Caco-2 (cell line): ENCODE measurements around the gene SPG11. TPM values are rescaled to one million over a fixed set of nuclear protein-coding genes. Genes with fewer than 3 reads are reported as not detected.

Experiments
- BruUV-seq: library from RNA; stranded (reverse); fragments of 400-500 nt; replicated peaks from 2 replicates; lab custom pipeline; 2021; lab: Mats Ljungman, UMichigan
- CTCF ChIA-PET: fragments of 300-600 bp; sonication (Branson Sonifier 250); formaldehyde crosslinking; loops from one replicate; lab custom pipeline; 2022; ENCODE audit warnings: antibody characterized with exemption; lab: Charles Lee
- POLR2A ChIA-PET: fragments of 300-600 bp; sonication (Branson Sonifier 250); formaldehyde crosslinking; loops from one replicate; lab custom pipeline; 2022; ENCODE audit warnings: antibody characterized with exemption; lab: Charles Lee
- DNase-seq, 2 experiments: peaks; one replicate each; pipeline versions ENCODE4 v3.0.0 to v3.0.0-alpha.2; 2020 to 2022
- H3K27me3 ChIP-seq: replicated peaks from 2 replicates; pipeline ENCODE4 v1.6.0; 2011; ENCODE audit warnings: low read length; ENCODE audit not compliant: control insufficient read depth, insufficient read depth
- H3K36me3 ChIP-seq: 2 replicates; pipeline ENCODE4 v1.5.1; 2011; ENCODE audit warnings: low read length; ENCODE audit not compliant: control insufficient read depth, insufficient read depth
- H3K4me1 ChIP-seq: fragments of 250-450 bp; sonication (Bioruptor Pico); 2 replicates; pipeline ENCODE4 v1.5.1; 2020; ENCODE audit warnings: mild to moderate bottlenecking
- H3K4me3 ChIP-seq: 2 replicates; pipeline ENCODE4 v1.5.1; 2011; ENCODE audit warnings: low read depth, mild to moderate bottlenecking, control low read depth, low read length
- H3K9me3 ChIP-seq: fragments of 250-450 bp; sonication (Bioruptor Pico); 2 replicates; pipeline ENCODE4 v1.5.1; 2020; ENCODE audit warnings: mild to moderate bottlenecking, moderate library complexity
- H3K27ac Mint-ChIP-seq: one replicate; pipeline ENCODE4 v1.8.0; 2022; ENCODE audit warnings: mixed read lengths; ENCODE audit not compliant: unreplicated experiment
- H3K27me3 Mint-ChIP-seq: one replicate; pipeline ENCODE4 v1.8.0; 2022; ENCODE audit warnings: mixed read lengths; ENCODE audit not compliant: insufficient read depth, unreplicated experiment
- H3K36me3 Mint-ChIP-seq: one replicate; pipeline ENCODE4 v1.8.0; 2022; ENCODE audit warnings: mild to moderate bottlenecking, mixed read lengths; ENCODE audit not compliant: insufficient read depth, unreplicated experiment
- H3K4me1 Mint-ChIP-seq: one replicate; pipeline ENCODE4 v1.8.0; 2022; ENCODE audit warnings: low read depth, mixed read lengths; ENCODE audit not compliant: unreplicated experiment
- H3K4me3 Mint-ChIP-seq: one replicate; pipeline ENCODE4 v1.8.0; 2022; ENCODE audit warnings: mild to moderate bottlenecking, moderate library complexity, mixed read lengths; ENCODE audit not compliant: unreplicated experiment
- H3K9me3 Mint-ChIP-seq: one replicate; pipeline ENCODE4 v1.8.0; 2022; ENCODE audit warnings: mixed read lengths; ENCODE audit not compliant: unreplicated experiment
- intact Hi-C: fragments of 100-400 bp; cut with micrococcal nuclease; formaldehyde crosslinking; loops from one replicate; pipeline ENCODE4 v1.10.0; 2022; ENCODE audit not compliant: unreplicated experiment
- total RNA-seq: library from RNA; stranded (reverse); gene quantifications from 2 replicates; pipeline ENCODE4 v1.2.3, GENCODE V29; 2022
- TF ChIP-seq, protein P1 (sequence below), 2 experiments: fragments of 200-600 bp in 1 of 2; IDR thresholded peaks; 1 replicate in 1 of 2; 2 replicates in 1 of 2; pipeline versions ENCODE4 v1.5.1 to v1.8.0; 2011 to 2022; ENCODE audit warnings: antibody characterized with exemption in 1 of 2, control low read depth in 1 of 2, inconsistent platforms in 1 of 2, low read depth in 1 of 2, low read length in 1 of 2, mild to moderate bottlenecking in 1 of 2, moderate library complexity in 1 of 2; ENCODE audit not compliant: insufficient read depth in 1 of 2, severe bottlenecking in 1 of 2, unreplicated experiment in 1 of 2

The SPG11 gene
- total RNA-seq, 1 experiment from 2014 or later: 43.3 TPM

DNA sequence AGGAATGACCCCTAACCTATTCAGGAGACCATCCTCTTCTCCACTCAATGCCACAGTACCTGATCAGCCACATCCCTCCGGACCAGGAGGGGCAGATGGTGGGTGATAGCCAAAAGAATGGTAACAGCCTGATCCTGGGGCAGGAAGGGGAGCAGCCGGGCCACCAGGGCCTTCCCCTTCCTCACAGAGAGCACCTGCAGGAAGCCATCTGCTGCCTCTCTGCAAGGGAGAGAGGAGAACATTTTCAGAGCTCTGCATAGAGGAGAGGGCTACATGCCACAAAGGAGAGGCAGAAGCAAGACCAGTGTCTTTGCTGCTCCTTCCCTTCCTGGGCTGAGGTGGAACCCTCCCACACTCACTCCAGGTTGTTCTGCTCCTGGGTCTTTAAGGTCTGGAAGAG lies 5.5 kb upstream of the SPG11 start:
- Mint-ChIP-seq H3K4me1 (peaks cover 16% of the 10 kb centered on the region), H3K4me3 (no peak overlapping the region), H3K36me3 (no peaks in the 10 kb centered on the region), H3K27me3 (no peaks in the 10 kb centered on the region), H3K27ac (no peak overlapping the region), H3K9me3 (no peaks in the 10 kb centered on the region)
- intact Hi-C loops: no loop called here
- CTCF ChIA-PET: no interaction called here
- peaks cover 15% of the 10 kb centered on the region for H3K4me1 ChIP-seq
- BruUV-seq: no TSS peak
- TF ChIP-seq, protein P1, sequence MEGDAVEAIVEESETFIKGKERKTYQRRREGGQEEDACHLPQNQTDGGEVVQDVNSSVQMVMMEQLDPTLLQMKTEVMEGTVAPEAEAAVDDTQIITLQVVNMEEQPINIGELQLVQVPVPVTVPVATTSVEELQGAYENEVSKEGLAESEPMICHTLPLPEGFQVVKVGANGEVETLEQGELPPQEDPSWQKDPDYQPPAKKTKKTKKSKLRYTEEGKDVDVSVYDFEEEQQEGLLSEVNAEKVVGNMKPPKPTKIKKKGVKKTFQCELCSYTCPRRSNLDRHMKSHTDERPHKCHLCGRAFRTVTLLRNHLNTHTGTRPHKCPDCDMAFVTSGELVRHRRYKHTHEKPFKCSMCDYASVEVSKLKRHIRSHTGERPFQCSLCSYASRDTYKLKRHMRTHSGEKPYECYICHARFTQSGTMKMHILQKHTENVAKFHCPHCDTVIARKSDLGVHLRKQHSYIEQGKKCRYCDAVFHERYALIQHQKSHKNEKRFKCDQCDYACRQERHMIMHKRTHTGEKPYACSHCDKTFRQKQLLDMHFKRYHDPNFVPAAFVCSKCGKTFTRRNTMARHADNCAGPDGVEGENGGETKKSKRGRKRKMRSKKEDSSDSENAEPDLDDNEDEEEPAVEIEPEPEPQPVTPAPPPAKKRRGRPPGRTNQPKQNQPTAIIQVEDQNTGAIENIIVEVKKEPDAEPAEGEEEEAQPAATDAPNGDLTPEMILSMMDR (IDR thresholded peaks at IDR 0.05; ENCODE audit: insufficient read depth in 1 of 2, low read depth in 1 of 2, low read length in 1 of 2, severe bottlenecking in 1 of 2, unreplicated experiment in 1 of 2): no peak
- no peak overlapping the region for H3K4me3 ChIP-seq
- no peaks in the 10 kb centered on the region for H3K36me3 ChIP-seq
- DNase-seq: no peak
- H3K27me3 ChIP-seq: no peaks in the 10 kb centered on the region
- POLR2A ChIA-PET: no interaction called here
- no peaks in the 10 kb centered on the region for H3K9me3 ChIP-seq

DNA sequence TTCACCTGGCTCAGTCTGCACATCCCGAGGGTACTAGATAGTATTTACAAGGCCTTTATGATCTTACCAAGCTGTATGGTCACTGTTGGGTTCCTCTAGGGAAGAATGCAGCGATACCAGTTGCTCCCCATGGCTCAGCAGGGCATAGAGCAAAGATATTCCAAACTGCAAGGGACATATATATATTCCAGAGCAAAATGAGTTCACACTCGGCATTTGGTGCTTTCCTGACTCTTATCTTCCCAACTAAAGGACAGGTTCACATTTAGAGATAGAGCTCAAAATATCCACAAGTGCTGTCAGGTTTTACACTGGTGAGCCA lies 3.5 kb upstream of the SPG11 start:
- no peaks in the 10 kb centered on the region for H3K27me3 Mint-ChIP-seq
- H3K4me3 ChIP-seq: no peak overlapping the region

DNA sequence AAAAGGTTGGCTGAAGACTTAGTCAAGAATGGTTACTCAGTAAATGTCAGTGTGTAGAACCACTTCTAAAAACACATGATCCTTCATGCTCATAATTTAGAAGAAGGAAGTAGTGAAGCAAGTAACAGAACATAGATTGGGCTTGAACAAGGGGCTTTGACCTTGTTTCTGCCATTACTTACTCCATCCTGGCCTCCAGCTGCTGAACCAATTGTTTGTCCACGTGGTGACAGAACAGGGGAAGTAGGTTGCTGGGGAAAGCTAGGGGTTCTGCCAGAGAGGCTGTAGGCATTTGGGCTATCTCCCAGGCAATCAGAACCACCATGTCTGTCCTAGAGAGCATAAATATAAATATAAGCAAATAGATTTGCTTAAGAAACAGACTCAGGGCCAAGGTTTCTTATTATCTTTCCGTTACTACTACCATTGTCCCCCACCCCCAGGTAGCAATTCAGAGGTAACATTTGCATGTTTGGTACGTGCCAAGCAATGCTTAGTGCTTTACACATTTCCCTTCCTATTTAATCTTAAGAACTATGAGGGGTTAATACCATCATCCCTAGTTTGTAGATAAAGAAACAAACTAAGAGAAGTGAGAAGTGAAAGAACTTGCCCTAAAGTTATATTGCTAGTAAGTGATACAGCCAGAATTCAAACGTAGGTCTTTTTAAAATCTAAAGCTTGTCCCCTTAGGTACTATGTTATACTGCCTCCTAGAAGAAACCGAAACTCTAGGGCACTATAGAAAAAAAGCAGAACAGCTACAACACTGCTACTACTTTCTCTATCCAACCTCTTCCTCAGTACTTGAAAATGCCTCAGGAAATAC lies 3.0 kb upstream of the SPG11 start:
- Mint-ChIP-seq H3K4me3 (no peak overlapping the region), H3K4me1 (peaks cover 16% of the 10 kb centered on the region), H3K27ac (no peak overlapping the region), H3K9me3 (no peaks in the 10 kb centered on the region), H3K27me3 (no peaks in the 10 kb centered on the region), H3K36me3 (no peaks in the 10 kb centered on the region)
- Histone ChIP-seq H3K36me3 (no peaks in the 10 kb centered on the region), H3K4me3 (no peak overlapping the region), H3K4me1 (peaks cover 18% of the 10 kb centered on the region), H3K27me3 (no peaks in the 10 kb centered on the region), H3K9me3 (no peaks in the 10 kb centered on the region)
- no TSS peak for BruUV-seq
- TF ChIP-seq, protein P1 (IDR thresholded peaks at IDR 0.05; ENCODE audit: insufficient read depth in 1 of 2, low read depth in 1 of 2, low read length in 1 of 2, severe bottlenecking in 1 of 2, unreplicated experiment in 1 of 2): no peak
- CTCF ChIA-PET: no interaction called here
- intact Hi-C loops: no loop called here
- POLR2A ChIA-PET: interaction anchor here (1.0 kb wide), 1 partner anchor 45 kb away, joined by 6 read pairs; the partner anchor contains the start of genes B2M and PATL2
- DNase-seq: no peak

More for the DNA sequence above, 3.5 kb upstream of the SPG11 start:
- intact Hi-C loops: no loop called here
- no peak for DNase-seq
- H3K9me3 Mint-ChIP-seq: no peaks in the 10 kb centered on the region
- TF ChIP-seq, protein P1 (IDR thresholded peaks at IDR 0.05; ENCODE audit: insufficient read depth in 1 of 2, low read depth in 1 of 2, low read length in 1 of 2, severe bottlenecking in 1 of 2, unreplicated experiment in 1 of 2): no peak
- H3K4me1 Mint-ChIP-seq: peaks cover 16% of the 10 kb centered on the region
- Histone ChIP-seq H3K36me3 (no peaks in the 10 kb centered on the region), H3K27me3 (no peaks in the 10 kb centered on the region), H3K4me1 (peaks cover 18% of the 10 kb centered on the region), H3K9me3 (no peaks in the 10 kb centered on the region)
- POLR2A ChIA-PET: interaction anchor here (1.0 kb wide), 1 partner anchor 45 kb away, joined by 6 read pairs; the partner anchor contains the start of genes B2M and PATL2
- no peak overlapping the region for H3K4me3 Mint-ChIP-seq
- no peaks in the 10 kb centered on the region for H3K36me3 Mint-ChIP-seq
- no peak overlapping the region for H3K27ac Mint-ChIP-seq
- CTCF ChIA-PET: no interaction called here
- no TSS peak for BruUV-seq
